H1 (cell line): ENCODE results near the gene THADA. TPM values are rescaled to one million over a fixed set of nuclear protein-coding genes. Genes with fewer than 3 reads are reported as not detected.

Experiments used
- CTCF ChIA-PET: fragments of 300-600 bp; sonication (Branson Sonifier 250); formaldehyde crosslinking; loops from one replicate; lab custom pipeline; 2021; ENCODE audit not compliant: partially characterized antibody; lab: Charles Lee
- POLR2A ChIA-PET: fragments of 300-600 bp; sonication (Branson Sonifier 250); formaldehyde crosslinking; loops from one replicate; lab custom pipeline; 2021; ENCODE audit warnings: inconsistent platforms; ENCODE audit not compliant: partially characterized antibody; lab: Charles Lee
- DNase-seq, 2 experiments: peaks; one replicate each; pipeline versions ENCODE4 v3.0.0 to v3.0.0-alpha.2; 2010 to 2022; ENCODE audit warnings: low spot score in 2 of 2, low read depth in 1 of 2, mixed read lengths in 1 of 2
- FAIRE-seq: peaks from 2 replicates; lab custom pipeline; 2011; peaks lifted over from hg19 to GRCh38; lab: Jason Lieb, UNC
- H2AFZ ChIP-seq: 2 replicates; pipeline ENCODE4 v1.8.1; 2012; ENCODE audit warnings: low read length, inconsistent platforms
- H2AK5ac ChIP-seq: 2 replicates; pipeline ENCODE4 v1.6.1; 2013; ENCODE audit warnings: low read depth, low read length
- H2BK120ac ChIP-seq: replicated peaks from 2 replicates; pipeline ENCODE3; 2013; ENCODE audit warnings: low read depth, low read length, inconsistent platforms
- H2BK12ac ChIP-seq: 2 replicates; pipeline ENCODE4 v1.6.1; 2013; ENCODE audit warnings: low read depth, low read length
- H2BK15ac ChIP-seq: 2 replicates; pipeline ENCODE4 v1.6.1; 2013; ENCODE audit warnings: low read length
- H2BK20ac ChIP-seq: 2 replicates; pipeline ENCODE4 v1.6.1; 2013; ENCODE audit warnings: low read length
- H2BK5ac ChIP-seq: 2 replicates; pipeline ENCODE4 v1.6.1; 2013; ENCODE audit warnings: low read depth, low read length
- H3K14ac ChIP-seq: 2 replicates; pipeline ENCODE4 v1.6.1; 2013; ENCODE audit warnings: inconsistent platforms; ENCODE audit not compliant: insufficient read length
- H3K18ac ChIP-seq: 2 replicates; pipeline ENCODE4 v1.6.1; 2013; ENCODE audit warnings: low read length; ENCODE audit errors: extremely low read depth
- H3K23ac ChIP-seq: 2 replicates; pipeline ENCODE4 v1.6.1; 2013; ENCODE audit warnings: inconsistent platforms; ENCODE audit not compliant: insufficient read length
- H3K23me2 ChIP-seq: 2 replicates; pipeline ENCODE4 v1.6.1; 2013; ENCODE audit warnings: low read depth, low read length
- H3K27ac ChIP-seq: 2 replicates; pipeline ENCODE4 v1.6.1; 2011; ENCODE audit warnings: low read depth, low read length, inconsistent platforms
- H3K27me3 ChIP-seq, 4 experiments: replicated peaks in 1 of 4; 1 replicate in 1 of 4; 2 replicates in 3 of 4; pipeline versions ENCODE4 v1.6.1 to v1.8.1; 2011 to 2013; ENCODE audit warnings: low read length in 3 of 4, mild to moderate bottlenecking in 3 of 4, inconsistent platforms in 2 of 4, mixed read lengths in 2 of 4, moderate library complexity in 1 of 4; ENCODE audit not compliant: control insufficient read depth in 3 of 4, insufficient read depth in 3 of 4; ENCODE audit errors: extremely low read depth in 1 of 4
- H3K36me3 ChIP-seq, 4 experiments: 2 replicates each; pipeline versions ENCODE4 v1.6.1 to v1.8.1; 2011 to 2013; ENCODE audit warnings: mild to moderate bottlenecking in 4 of 4, low read length in 3 of 4, moderate library complexity in 2 of 4, control low read depth in 1 of 4, inconsistent platforms in 1 of 4; ENCODE audit not compliant: insufficient read depth in 4 of 4, control insufficient read depth in 2 of 4
- H3K4ac ChIP-seq: replicated peaks from 2 replicates; pipeline ENCODE3; 2013; ENCODE audit warnings: low read length, low read depth, mixed read lengths, inconsistent platforms; ENCODE audit not compliant: insufficient read length
- H3K4me1 ChIP-seq, 4 experiments: replicated peaks in 1 of 4; 1 replicate in 1 of 4; 2 replicates in 3 of 4; pipeline versions ENCODE4 v1.6.1 to v1.8.1; 2011 to 2013; ENCODE audit warnings: low read length in 3 of 4, inconsistent platforms in 2 of 4, mixed read lengths in 1 of 4; ENCODE audit not compliant: insufficient read depth in 4 of 4, control insufficient read depth in 3 of 4
- H3K4me2 ChIP-seq, 2 experiments: 2 replicates each; pipeline versions ENCODE4 v1.6.1 to v1.8.1; 2011 to 2013; ENCODE audit warnings: low read depth in 2 of 2, low read length in 2 of 2, control low read depth in 1 of 2, inconsistent platforms in 1 of 2, mild to moderate bottlenecking in 1 of 2; ENCODE audit not compliant: insufficient read depth in 1 of 2
- H3K4me3 ChIP-seq, 4 experiments: fragments of 200-600, 300-600 bp in 1 of 4; sonication (generic), shearing (Covaris generic), sonication (Bioruptor Twin) in 1 of 4; 2 replicates each; pipeline versions ENCODE4 v1.5.1 to v1.8.1; 2011 to 2016; ENCODE audit warnings: low read length in 4 of 4, low read depth in 3 of 4, control low read depth in 2 of 4, inconsistent platforms in 2 of 4, mild to moderate bottlenecking in 2 of 4, mixed read lengths in 1 of 4, moderate library complexity in 1 of 4; ENCODE audit not compliant: insufficient read depth in 2 of 4; ENCODE audit errors: extremely low read depth in 1 of 4
- H3K56ac ChIP-seq: replicated peaks from 2 replicates; pipeline ENCODE3; 2013; ENCODE audit warnings: low read depth, mild to moderate bottlenecking, mixed read lengths, low read length, inconsistent platforms; ENCODE audit not compliant: insufficient read length
- H3K79me1 ChIP-seq: 2 replicates; pipeline ENCODE4 v1.6.1; 2013; ENCODE audit warnings: low read depth, low read length, control low read depth
- H3K79me2 ChIP-seq, 2 experiments: 2 replicates each; pipeline versions ENCODE4 v1.6.1 to v1.8.1; 2012 to 2013; ENCODE audit warnings: low read length in 2 of 2, mild to moderate bottlenecking in 2 of 2, inconsistent platforms in 1 of 2; ENCODE audit not compliant: insufficient read depth in 2 of 2, control insufficient read depth in 1 of 2
- H3K9ac ChIP-seq, 4 experiments: replicated peaks in 1 of 4; 1 replicate in 1 of 4; 2 replicates in 3 of 4; pipeline versions ENCODE4 v1.6.1 to v1.8.1; 2011 to 2013; ENCODE audit warnings: low read depth in 3 of 4, low read length in 3 of 4, control low read depth in 2 of 4, mild to moderate bottlenecking in 2 of 4, moderate library complexity in 2 of 4, inconsistent platforms in 1 of 4; ENCODE audit errors: extremely low read depth in 1 of 4
- H3K9me3 ChIP-seq, 2 experiments: 2 replicates each; pipeline versions ENCODE4 v1.6.1 to v1.8.1; 2012 to 2013; ENCODE audit warnings: mild to moderate bottlenecking in 2 of 2, moderate library complexity in 2 of 2, control low read depth in 1 of 2, inconsistent platforms in 1 of 2, low read depth in 1 of 2, low read length in 1 of 2, mixed read lengths in 1 of 2; ENCODE audit not compliant: insufficient read depth in 2 of 2
- H4K20me1 ChIP-seq, 2 experiments: replicated peaks in 1 of 2; 2 replicates each; pipeline versions ENCODE3 to v1.8.1; 2011 to 2013; ENCODE audit warnings: inconsistent platforms in 2 of 2, low read length in 2 of 2, mild to moderate bottlenecking in 1 of 2; ENCODE audit not compliant: insufficient read depth in 2 of 2, control insufficient read depth in 1 of 2
- H4K5ac ChIP-seq: 2 replicates; pipeline ENCODE4 v1.6.1; 2013; ENCODE audit warnings: low read length, low read depth, mixed read lengths, inconsistent platforms; ENCODE audit not compliant: insufficient read length
- H4K8ac ChIP-seq: 2 replicates; pipeline ENCODE4 v1.8.0; 2013; ENCODE audit warnings: mild to moderate bottlenecking, moderate library complexity, low read length, inconsistent platforms; ENCODE audit not compliant: insufficient read depth; ENCODE audit errors: extremely low read depth
- H4K91ac ChIP-seq: replicated peaks from 2 replicates; pipeline ENCODE3; 2013; ENCODE audit warnings: low read length, mixed read lengths, inconsistent platforms; ENCODE audit not compliant: insufficient read length
- ATF2 ChIP-seq: IDR thresholded peaks from 2 replicates; pipeline ENCODE4 v1.6.1; 2012; ENCODE audit warnings: low read length, inconsistent platforms
- ATF3 ChIP-seq: IDR thresholded peaks from 2 replicates; pipeline ENCODE4 v1.6.1; 2011; ENCODE audit warnings: low read depth, mild to moderate bottlenecking, low read length; ENCODE audit not compliant: insufficient read depth
- BACH1 ChIP-seq: IDR thresholded peaks from 2 replicates; pipeline ENCODE4 v1.6.1; 2012; ENCODE audit warnings: low read length, improper control_type of control experiment
- CBX8 ChIP-seq: fragments of 300-800, 300-1000 bp; sonication (generic); IDR thresholded peaks from 2 replicates; pipeline ENCODE4 v1.7.1; 2016; ENCODE audit warnings: low read depth, low read length, borderline replicate concordance
- CEBPB ChIP-seq: IDR thresholded peaks from 2 replicates; pipeline ENCODE4 v1.6.1; 2012; ENCODE audit warnings: low read depth, low read length
- CHD1 ChIP-seq: IDR thresholded peaks from 2 replicates; pipeline ENCODE4 v1.6.1; 2012; ENCODE audit warnings: low read depth, low read length, improper control_type of control experiment
- CREB1 ChIP-seq: IDR thresholded peaks from 2 replicates; pipeline ENCODE4 v1.6.1; 2012; ENCODE audit warnings: inconsistent platforms
- FOSL1 ChIP-seq: IDR thresholded peaks from 2 replicates; pipeline ENCODE4 v1.6.1; 2011; ENCODE audit warnings: mild to moderate bottlenecking, low read depth, low read length, moderate library complexity; ENCODE audit not compliant: insufficient read depth
- RNF2 ChIP-seq: fragments of 200-900, 300-1000 bp; sonication (generic); IDR thresholded peaks from 2 replicates; pipeline ENCODE4 v1.7.1; 2016; ENCODE audit warnings: borderline replicate concordance, low read depth, mild to moderate bottlenecking, antibody characterized with exemption, low read length; ENCODE audit not compliant: poor library complexity, severe bottlenecking; ENCODE audit errors: missing control alignments
- SIRT6 ChIP-seq: IDR thresholded peaks from one replicate; pipeline ENCODE4 v1.7.1; 2012; ENCODE audit warnings: low read length, inconsistent platforms
- SP2 ChIP-seq: IDR thresholded peaks from 2 replicates; pipeline ENCODE4 v1.6.1; 2012; ENCODE audit warnings: mild to moderate bottlenecking, low read length, inconsistent platforms
- USF2 ChIP-seq: IDR thresholded peaks from 2 replicates; pipeline ENCODE4 v1.6.1; 2011; ENCODE audit warnings: low read length, improper control_type of control experiment
- WGBS, 2 experiments: shearing (Covaris generic) in 1 of 2; methylation state at CpG; one replicate each; pipeline versions ENCODE4 v1.1.6 to v1.1.7; 2013 to 2015; ENCODE audit warnings: low lambda C conversion rate in 2 of 2, mixed read lengths in 2 of 2, inconsistent platforms in 1 of 2, low coverage in 1 of 2, missing lambda C conversion rate in 1 of 2; ENCODE audit not compliant: insufficient replicate concordance in 2 of 2, insufficient coverage in 1 of 2, insufficient read length in 1 of 2; ENCODE audit errors: extremely low coverage in 1 of 2, missing lambda C conversion rate in 1 of 2; 5-methylcytosine and 5-hydroxymethylcytosine counted together
- polyA plus RNA-seq, 7 experiments: library from polyadenylated mRNA; depleted of rRNA in 3 of 7; stranded (reverse) in 5 of 7; unstranded in 2 of 7; fragments of >200 nt in 5 of 7; fragments of 200-250 nt in 2 of 7; gene quantifications; 1 replicate in 5 of 7; 2 replicates in 1 of 7; 4 replicates in 1 of 7; pipeline versions ENCODE4 v1.2.1 to v1.2.3, GENCODE V29; 2011 to 2013; ENCODE audit warnings: missing spikeins in 2 of 7, mixed read lengths in 2 of 7
- total RNA-seq: library from RNA; stranded (reverse); fragmentation: NEBNext Ultra II Directional; extraction: Animal tissue kit (Norgen Biotek cat#: 25700); gene quantifications from 2 replicates; pipeline ENCODE4 v1.2.1, GENCODE V29; 2021

The THADA gene
- total and polyA plus RNA-seq, 2 of the 8 experiments (the other 6 are each of a cell fraction or from before 2014, with no cell fraction given): 22.4 to 26.8 TPM

GRCh38 chr2:43534569-43534968, 61.3 kb downstream of the THADA start:
- ChIA-PET CTCF (no interaction called here), POLR2A (no interaction called here)
- Histone ChIP-seq H3K27me3 (no peaks in the 10 kb centered on the region), H3K4ac (no peak overlapping the region), H2BK20ac (no peak overlapping the region), H2BK15ac (no peak overlapping the region), H3K23ac (no peak overlapping the region), H3K36me3 (no peaks in the 10 kb centered on the region), H2BK120ac (no peak overlapping the region), H3K4me1 (no peaks in the 10 kb centered on the region), H3K4me3 (no peak overlapping the region), H4K5ac (no peak overlapping the region), H3K56ac (no peak overlapping the region), H3K79me1 (no peaks in the 10 kb centered on the region), H4K8ac (no peak overlapping the region), H3K9ac (no peak overlapping the region), H2AK5ac (no peak overlapping the region), H3K4me2 (no peak overlapping the region), H3K27ac (no peak overlapping the region), H2BK12ac (no peak overlapping the region), H3K18ac (no peak overlapping the region), H2AFZ (no peak overlapping the region), H4K91ac (no peak overlapping the region), H3K9me3 (no peaks in the 10 kb centered on the region), H3K14ac (no peak overlapping the region), H4K20me1 (no peaks in the 10 kb centered on the region), H2BK5ac (no peak overlapping the region), H3K79me2 (no peaks in the 10 kb centered on the region), H3K23me2 (no peaks in the 10 kb centered on the region)
- DNase-seq (no peak), FAIRE-seq (no peak)
- 95% methylated on average over 3 of the region's 3 CpGs; no CpG with 5 or more reads in 1 of the 2 experiments for WGBS, 2 experiments
- TF ChIP-seq USF2 (no peak), CREB1 (no peak), SP2 (no peak), CEBPB (no peak), ATF2 (no peak), FOSL1 (no peak), RNF2 (no peak), SIRT6 (no peak), ATF3 (no peak), CHD1 (no peak), CBX8 (no peak), BACH1 (no peak)
